ENCODE results near the gene GGTLC1.

Gene GGTLC1

DNA sequence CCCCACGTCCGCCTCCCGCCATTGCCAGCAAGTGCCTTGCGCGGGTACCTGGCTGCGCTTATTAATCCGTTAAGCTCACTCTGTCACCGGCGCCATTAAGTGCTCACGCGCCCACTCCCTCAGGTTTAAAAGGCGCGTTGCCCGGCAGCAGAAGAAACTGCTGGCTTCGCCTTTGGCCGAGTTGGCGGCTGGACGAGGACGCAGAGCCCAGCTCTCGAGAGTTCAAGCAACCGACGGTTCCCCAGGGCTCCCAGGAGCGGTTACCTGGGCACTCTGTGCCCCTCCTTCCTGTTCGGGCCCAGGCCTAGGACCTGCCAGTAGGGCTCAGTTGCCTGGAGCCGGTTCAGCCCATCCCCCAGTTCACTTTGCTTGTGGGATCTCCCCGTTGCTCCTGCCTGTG, at the start of gene GGTLC1:
Gene GGTLC1 (minus strand): TSS at position 219 of the 400 bp plus-strand sequence. CDS start 2,168 bp downstream, outside the sequence.
- DNase-seq: no peak

GRCh38 chr20:24034820-24035219, 46.2 kb upstream of the GGTLC1 start:
- DNase-seq: no peak

GRCh38 chr20:24033565-24033964, 45.0 kb upstream of the GGTLC1 start:
- DNase-seq: no peak

DNA sequence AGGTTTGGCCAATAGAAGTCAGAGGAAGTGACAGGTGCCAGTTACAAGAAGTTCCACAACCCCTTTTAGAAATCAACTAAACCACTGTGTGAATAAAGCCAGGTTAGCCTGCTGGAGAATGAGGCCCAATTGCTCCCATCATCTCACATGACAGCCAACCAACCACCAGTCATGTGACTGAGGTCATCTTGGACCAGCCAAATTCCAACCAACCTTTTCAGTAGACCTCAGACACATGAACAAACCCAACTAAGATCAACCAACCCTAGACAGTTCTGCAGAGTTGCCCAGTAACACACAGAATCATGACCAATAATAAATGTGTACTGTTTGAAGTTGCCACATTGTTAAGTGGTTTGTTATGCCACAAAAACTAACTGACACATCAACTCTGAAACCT, 44.6 kb upstream of the GGTLC1 start:
- no peak for DNase-seq

- DNase-seq: no peak
These were observed 43.9 kb upstream of the GGTLC1 start for GRCh38 chr20:24032400-24032898.

DNA sequence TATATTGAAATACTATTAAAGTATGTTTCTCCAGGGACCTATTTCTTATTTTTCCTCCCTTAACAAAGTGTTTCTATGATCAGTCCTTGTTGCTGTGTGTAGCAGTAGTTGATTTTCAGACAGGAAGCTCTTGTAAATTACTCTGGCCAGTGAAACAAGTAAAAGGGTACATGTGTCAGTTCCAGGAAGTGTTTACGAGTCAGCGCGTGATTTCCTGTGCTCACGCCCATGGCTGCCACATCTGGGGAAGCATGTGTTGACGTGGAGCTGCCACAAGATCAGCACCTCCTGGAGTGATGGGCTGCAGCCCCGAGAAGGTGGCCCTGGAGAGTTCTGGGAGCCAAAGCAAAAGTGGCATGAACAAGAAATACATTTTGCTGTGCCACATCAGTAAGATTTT, 38.6 kb upstream of the GGTLC1 start:
- peak in 2 of 56 donors; percentile 1 to 6 for DNase-seq

- DNase-seq: no peak
These were observed 34.1 kb upstream of the GGTLC1 start for GRCh38 chr20:24022621-24023180.

DNA sequence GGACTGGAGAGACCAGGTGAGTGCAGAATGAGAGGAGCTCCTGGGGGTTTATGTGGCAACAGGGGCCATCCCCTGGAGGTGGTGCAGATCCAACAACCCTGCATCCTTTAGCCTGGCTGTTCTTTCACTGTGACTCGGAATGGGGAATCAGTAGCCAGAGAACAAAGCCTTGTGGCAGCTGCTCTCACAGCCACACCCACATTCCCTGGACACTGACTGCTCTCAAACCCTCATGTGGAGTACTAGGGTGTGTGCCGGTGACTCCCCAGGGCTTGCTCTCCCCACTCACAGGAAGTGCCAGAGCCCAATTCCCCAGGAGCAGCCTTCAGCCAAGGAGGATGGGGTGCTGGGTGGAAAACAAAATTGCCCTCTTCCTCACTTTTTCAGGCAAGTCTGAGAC, 30.2 kb upstream of the GGTLC1 start:
- no peak for DNase-seq

GRCh38 chr20:24017458-24017755, 28.8 kb upstream of the GGTLC1 start:
- DNase-seq: no peak

GRCh38 chr20:24016607-24017457, 28.3 kb upstream of the GGTLC1 start:
- DNase-seq: no peak

- DNase-seq: no peak
These were observed 25.4 kb upstream of the GGTLC1 start for GRCh38 chr20:24013953-24014352.

- no peak for DNase-seq
These were observed 22.7 kb upstream of the GGTLC1 start for GRCh38 chr20:24011282-24011681.

GRCh38 chr20:24007758-24008157, 19.2 kb upstream of the GGTLC1 start:
- DNase-seq: no peak

GRCh38 chr20:24007073-24007595, 18.6 kb upstream of the GGTLC1 start:
- DNase-seq: no peak

DNA sequence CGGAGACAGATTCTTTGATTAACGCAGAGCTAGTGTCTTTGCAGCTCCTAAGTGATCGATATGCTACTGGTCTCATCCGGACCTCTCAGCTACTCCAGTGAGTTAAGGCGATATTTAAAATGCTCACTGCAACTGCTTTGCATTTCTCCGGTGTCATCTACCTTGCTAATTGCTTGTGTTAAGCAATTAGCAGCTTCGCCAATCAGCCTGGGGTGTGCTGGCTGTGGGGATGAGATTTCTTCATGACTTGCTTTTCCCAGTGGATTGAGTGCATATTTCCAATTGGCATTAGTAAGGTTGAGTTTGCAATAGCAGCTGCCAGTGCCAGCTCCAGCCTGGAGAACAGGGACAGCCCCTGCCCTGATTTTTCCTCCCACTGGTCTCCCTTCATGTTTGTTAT, 18.0 kb upstream of the GGTLC1 start:
- no peak for DNase-seq

DNA sequence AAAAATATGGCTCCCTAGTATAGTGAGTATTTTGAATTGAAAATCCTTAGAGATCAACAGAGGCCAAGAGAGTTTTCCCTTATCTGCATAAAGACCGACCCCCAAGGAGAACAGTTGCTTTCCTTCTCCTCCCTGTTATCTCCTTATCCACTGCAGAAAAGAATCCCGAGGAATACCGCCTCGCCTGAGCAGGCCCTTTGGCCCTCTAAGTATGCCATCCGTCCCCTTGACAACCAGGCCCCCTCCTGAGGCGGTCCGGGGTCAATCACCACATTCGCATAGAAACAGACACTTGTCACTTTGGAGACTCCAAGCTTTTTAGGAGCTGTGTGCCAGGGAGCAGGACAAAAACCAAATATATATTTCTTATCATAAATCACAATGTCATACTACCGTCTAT, 15.9 kb upstream of the GGTLC1 start:
- DNase-seq: no peak

DNA sequence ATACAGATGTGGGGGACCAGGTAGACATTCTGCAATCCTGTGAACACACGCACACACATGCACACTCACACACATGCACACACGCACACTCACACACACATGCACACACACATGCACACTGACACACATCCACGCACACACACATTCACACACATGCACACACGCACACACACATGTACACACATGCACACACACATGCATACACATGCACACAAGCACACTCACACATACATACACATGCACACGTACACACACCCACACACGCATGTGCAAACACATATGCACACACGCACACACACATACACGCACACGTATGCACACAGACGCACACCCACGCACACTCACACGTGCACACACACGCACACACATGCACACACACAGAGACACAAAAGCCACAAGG, 14.3 kb upstream of the GGTLC1 start:
- no peak for DNase-seq

DNA sequence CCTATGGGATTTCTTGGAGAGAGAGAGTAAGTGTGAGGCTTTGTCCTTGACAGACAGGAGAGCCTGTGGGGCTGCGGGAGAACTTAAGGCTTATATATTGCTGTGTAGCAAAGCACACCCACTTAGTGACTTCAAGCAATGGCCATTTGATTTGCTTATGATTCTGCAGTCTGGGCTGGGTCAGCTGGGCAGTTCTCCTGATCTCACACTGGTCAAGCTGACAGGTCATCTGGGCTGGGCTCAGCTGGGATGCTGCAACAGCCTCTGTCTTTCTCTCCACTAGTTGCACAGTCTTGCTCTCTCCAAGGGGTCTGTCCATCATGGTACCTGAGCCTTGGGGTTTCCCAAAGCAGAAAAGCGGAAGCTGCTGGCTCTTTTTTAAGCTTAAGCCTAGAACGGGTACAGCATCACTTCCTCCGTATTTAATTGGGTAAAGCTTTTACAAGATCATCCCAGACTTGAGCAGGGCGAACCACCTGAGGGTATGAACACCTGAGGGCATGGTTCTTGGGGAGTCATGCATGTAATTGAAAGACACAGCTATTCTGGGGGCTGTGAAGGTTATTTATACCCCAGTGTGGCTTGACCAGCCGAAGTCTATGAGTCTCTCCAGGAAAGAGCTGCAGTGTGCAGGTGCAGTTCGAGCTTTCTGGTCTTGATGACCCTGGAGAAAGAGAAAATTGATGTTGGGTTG, 13.3 kb upstream of the GGTLC1 start:
- DNase-seq: no peak

- no peak for DNase-seq
These were observed 10.3 kb upstream of the GGTLC1 start for GRCh38 chr20:23998844-23999243.

DNA sequence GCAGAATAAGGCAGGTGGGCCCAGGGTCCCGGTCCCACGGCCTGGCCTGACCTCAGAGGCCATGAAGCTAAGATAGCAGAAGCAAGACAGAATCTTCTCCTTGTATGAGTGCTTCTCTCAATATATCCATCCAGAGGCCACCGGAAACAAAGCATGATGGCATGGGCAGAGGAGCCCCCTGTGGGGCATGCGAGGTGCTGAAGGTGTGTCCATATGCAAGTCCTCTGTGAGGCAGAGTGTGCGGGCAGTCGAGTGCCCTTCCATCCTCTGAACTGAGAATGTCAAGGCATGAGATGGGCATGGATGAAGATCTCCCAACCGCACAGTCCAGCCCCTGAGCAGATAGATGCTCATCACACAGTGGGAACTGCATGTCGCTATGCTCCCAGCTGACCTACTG, 9.8 kb upstream of the GGTLC1 start:
- no peak for DNase-seq

GRCh38 chr20:23995905-23996666, 7.5 kb upstream of the GGTLC1 start:
- DNase-seq: peak in 20 of 56 donors; percentile 1 to 61 (median 14)

Data from amygdala (tissue), 56 donors.